GM21528 (cell line): ENCODE data around the gene SCAMP2.

Source experiments
- ATAC-seq: cut with Tn5 transposase; IDR thresholded peaks from one replicate; pipeline ENCODE4 v1.9.1; 2021; ENCODE audit warnings: mild to moderate bottlenecking, moderate library complexity; ENCODE audit not compliant: unreplicated experiment, low FRiP score

The SCAMP2 gene

GRCh38 chr15:74800559-74801094, 72.5 kb downstream of the SCAMP2 start:
- ATAC-seq: no peak

- no peak for ATAC-seq
Observed at GRCh38 chr15:74799856-74800558, 73.2 kb downstream of the SCAMP2 start.

- ATAC-seq: no peak
Observed at GRCh38 chr15:74799255-74799855, 73.8 kb downstream of the SCAMP2 start.

- no peak for ATAC-seq
Observed at GRCh38 chr15:74798388-74799254, 74.5 kb downstream of the SCAMP2 start.

- no peak for ATAC-seq
Observed at GRCh38 chr15:74795966-74796625, 77.1 kb downstream of the SCAMP2 start.

GRCh38 chr15:74794970-74795349, 78.2 kb downstream of the SCAMP2 start:
- no peak for ATAC-seq

- ATAC-seq: no peak
Observed at GRCh38 chr15:74794248-74794969, 78.8 kb downstream of the SCAMP2 start.
